Testis (tissue), 2 donors: ENCODE measurements around the gene MPG.

ENCODE experiments used
- CTCF ChIP-seq, 3 experiments: fragments of 450-650 bp in 2 of 3; fragments of 200-600 bp in 1 of 3; sonication (generic) in 1 of 3; IDR thresholded peaks; one replicate each; pipeline ENCODE4 v1.5.1; 2016 to 2019; ENCODE audit warnings: antibody characterized with exemption in 3 of 3, mild to moderate bottlenecking in 2 of 3, moderate library complexity in 1 of 3
- POLR2A ChIP-seq: fragments of 450-650 bp; IDR thresholded peaks from one replicate; pipeline ENCODE4 v1.6.1; 2017; ENCODE audit warnings: antibody characterized with exemption, mild to moderate bottlenecking, moderate library complexity

GRCh38 chr16:33877-34647, 44.0 kb upstream of the MPG start:
- TF ChIP-seq CTCF (IDR thresholded peaks at IDR 0.05) (no peak), POLR2A (no peak)
